ENCODE measurements around the gene HOXD1.

GRCh38 chr2:176178757-176179295, 9.6 kb upstream of the HOXD1 start:
- TF ChIP-seq EP300 (IDR thresholded peaks at IDR 0.05) (no peak), POLR2A (IDR thresholded peaks at IDR 0.05) (no peak), CTCF (IDR thresholded peaks at IDR 0.05) (no peak), POLR2AphosphoS5 (IDR thresholded peaks at IDR 0.05) (no peak)

Measured in suprapubic skin (tissue), 4 donors.